Activated T-helper 9 cell treated with anti-CD3 and anti-CD28 coated beads, Interleukin-2, amount 50 U/mL, for 16 hours (primary cell): ENCODE measurements around the gene EPHB4.
"Not testable (repeated sequence)": the region's sequence is repeated elsewhere in the genome, so short reads cannot be mapped to it uniquely, and the experiment has no call there.

Experiments
- DNase-seq: peaks from one replicate; pipeline ENCODE4 v3.0.0-alpha.2; 2020; ENCODE audit warnings: low read depth

EPHB4 gene

DNA sequence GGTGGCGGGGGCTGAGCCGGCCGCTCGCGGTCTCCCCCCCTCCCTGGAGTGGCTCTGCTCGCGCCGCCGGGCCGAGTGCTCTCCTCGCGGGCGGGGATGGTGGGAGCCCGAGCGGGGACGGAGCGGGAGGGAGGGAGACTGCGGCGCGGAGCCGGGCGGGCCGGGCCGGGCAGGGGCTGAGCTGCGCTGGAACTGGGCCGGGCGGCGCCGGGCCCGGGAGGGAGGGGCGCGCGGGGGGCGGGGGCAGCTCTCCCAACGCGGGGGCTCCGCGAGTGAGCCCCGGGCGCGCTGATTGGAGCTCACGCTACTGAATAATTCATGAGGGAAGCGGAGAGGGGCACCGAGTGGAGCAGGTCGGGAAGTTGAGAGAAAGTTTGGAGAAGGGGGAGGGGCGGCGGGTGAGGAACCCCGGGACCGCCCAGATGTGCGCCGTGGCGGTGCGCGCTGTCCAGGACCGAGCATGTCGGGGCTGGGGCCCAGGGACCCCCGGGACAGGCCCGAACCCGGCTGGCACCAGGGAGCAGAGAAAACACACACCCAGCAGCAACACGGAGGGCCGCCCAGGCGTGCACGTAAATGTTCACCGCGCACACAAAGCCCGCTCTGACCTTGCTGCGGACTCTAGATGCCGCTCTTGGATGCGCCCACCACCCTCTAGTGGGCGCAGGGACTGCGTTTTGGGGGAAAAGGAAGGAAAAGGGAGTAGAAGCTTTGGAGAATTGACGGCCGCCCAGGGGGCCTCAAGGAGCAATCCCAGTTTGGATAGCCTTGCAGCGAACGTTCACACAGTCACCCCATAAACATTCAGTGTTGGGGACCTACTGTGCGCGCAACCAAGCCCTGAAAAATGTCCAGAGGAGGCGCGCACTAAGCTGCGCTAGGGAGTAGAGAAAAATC is at the start of gene EPHB4:
Gene EPHB4 (minus strand): TSS at position 194 of the 897 bp plus-strand sequence. CDS start 493 bp downstream, outside the sequence.
- DNase-seq: no peak

DNA sequence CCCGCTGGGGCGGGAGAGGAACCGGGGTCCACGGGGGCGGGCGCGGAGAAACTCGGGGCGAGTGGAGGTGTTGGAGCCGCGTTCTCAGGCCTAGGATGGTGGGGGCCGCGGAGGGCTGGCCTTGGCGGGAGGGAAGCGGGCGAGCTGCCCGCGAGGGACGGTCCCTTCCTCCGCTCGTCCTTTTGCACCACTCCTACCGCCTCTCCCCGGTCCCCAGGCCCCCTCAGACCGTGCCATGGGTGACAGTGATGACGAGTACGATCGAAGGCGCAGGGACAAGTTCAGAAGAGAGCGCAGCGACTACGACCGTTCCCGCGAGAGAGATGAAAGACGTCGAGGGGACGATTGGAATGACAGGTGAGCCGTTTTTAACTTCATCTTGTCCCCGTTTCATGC is 48.0 kb upstream of the EPHB4 start:
- DNase-seq: no peak

- DNase-seq: peak; percentile 98
Observed at GRCh38 chr7:100874577-100875355, 47.4 kb upstream of the EPHB4 start, which contains the start of gene SRRT. Gene SRRT, plus strand, starts transcription at chr7:100875103. Its CDS starts 488 bp downstream, at chr7:100875591.

- DNase-seq: no peak
Observed at GRCh38 chr7:100874300-100874576, 46.9 kb upstream of the EPHB4 start.

GRCh38 chr7:100873599-100874299 is 46.4 kb upstream of the EPHB4 start:
- DNase-seq: no peak

DNA sequence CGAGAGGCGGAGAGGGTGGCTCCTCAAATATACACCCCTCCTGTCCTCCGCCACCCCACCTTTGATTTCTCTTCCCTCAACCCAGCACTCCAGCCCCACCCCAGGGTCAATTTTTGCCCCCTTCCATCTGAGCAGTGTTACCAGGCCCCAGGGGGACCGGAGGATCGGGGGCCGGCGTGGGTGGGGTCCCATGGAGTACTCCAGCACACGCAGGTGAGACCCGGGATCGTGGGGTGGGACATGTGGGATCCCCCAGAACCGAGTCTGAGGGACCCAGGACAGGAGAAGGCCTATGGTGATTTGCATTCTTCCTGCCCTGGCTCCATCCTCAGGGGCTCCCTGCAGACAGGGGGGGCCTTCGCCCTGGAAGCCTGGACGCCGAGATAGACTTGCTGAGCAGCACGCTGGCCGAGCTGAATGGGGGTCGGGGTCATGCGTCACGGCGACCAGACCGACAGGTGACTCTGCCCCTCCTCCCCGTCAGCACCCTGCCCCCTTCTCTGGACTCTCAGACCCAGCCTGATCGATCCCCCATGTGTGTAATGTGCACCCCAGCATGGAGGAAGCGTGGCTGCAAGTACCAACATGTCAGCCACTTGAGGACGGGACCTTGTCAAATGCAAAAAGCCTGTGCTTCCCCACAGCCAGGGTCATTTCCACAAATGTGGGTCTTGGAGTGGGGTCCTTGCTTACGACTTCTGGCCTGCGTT is 40.6 kb upstream of the EPHB4 start:
- no peak for DNase-seq

DNA sequence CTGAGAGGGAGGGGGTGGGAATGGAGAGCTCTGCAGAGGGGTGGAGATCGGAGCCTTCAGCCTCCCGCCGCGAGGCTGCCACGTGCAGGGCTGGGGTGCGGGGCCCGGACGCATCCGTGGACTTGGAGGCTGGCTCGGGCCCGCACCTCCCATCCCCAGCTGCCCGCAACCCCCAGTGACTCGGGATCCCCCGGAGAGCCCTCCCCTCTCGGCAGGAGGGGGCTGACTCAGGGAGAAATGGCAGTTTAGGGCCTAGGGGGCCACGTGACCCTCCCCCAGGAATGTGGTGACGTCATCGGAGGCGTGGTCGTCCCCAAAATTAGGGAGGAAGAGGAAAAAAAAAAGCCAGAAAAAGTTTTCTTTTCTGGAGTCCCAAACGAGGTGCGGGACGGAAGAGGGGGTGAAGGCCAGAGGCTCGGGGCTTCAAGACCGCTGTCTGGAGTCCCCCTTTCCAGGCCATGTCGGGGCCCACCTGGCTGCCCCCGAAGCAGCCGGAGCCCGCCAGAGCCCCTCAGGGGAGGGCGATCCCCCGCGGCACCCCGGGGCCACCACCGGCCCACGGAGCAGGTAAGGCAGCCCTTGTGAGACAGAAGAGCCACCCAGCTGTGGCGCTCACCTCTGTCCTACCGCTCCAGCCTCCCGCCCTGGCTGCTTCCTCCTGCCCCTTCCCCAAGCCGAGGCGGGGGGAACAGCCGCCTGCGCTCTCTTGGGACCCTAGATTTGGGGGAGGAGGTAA is 39.9 kb upstream of the EPHB4 start, which contains the start of gene TRIP6:
Gene TRIP6 (plus strand): TSS at position 348 of the 736 bp plus-strand sequence. CDS start 111 bp downstream, at position 459.
- peak; percentile 50 for DNase-seq

- DNase-seq: no peak
Observed at GRCh38 chr7:100866729-100867039, 39.4 kb upstream of the EPHB4 start.

DNA sequence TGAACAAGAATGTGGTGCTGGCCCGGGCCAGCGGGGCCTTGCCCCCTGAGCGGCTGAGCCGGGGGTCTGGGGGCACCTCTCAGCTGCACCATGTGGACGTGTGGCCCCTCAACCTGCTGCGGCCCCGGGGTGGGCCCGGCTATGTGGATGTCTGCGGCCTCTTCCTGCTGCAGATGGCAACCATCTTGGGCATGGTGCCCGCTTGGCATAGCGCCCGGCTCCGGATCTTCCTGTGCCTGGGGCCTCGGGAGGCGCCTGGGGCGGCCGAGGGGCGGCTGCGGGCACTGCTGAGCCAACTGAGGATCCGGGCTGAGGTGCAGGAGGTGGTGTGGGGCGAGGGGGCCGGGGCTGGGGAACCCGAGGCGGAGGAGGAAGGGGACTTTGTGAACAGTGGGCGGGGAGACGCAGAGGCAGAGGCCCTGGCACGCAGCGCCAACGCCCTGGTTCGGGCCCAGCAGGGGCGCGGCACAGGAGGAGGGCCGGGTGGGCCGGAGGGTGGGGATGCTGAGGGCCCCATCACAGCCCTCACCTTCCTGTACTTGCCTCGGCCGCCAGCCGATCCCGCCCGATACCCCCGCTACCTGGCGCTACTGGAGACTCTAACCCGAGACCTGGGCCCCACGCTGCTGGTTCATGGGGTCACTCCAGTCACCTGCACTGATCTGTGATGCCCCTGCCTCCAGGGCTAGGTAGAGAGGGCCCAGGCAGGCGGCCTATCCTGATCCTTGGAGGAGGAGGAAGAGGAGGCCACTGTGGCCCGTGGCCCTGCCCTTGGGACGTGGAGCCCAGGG is 38.8 kb upstream of the EPHB4 start:
- no peak for DNase-seq

- no peak for DNase-seq
Observed at GRCh38 chr7:100865372-100865911, 38.1 kb upstream of the EPHB4 start.

- no peak for DNase-seq
Observed at GRCh38 chr7:100864263-100864845, 37.0 kb upstream of the EPHB4 start.

DNA sequence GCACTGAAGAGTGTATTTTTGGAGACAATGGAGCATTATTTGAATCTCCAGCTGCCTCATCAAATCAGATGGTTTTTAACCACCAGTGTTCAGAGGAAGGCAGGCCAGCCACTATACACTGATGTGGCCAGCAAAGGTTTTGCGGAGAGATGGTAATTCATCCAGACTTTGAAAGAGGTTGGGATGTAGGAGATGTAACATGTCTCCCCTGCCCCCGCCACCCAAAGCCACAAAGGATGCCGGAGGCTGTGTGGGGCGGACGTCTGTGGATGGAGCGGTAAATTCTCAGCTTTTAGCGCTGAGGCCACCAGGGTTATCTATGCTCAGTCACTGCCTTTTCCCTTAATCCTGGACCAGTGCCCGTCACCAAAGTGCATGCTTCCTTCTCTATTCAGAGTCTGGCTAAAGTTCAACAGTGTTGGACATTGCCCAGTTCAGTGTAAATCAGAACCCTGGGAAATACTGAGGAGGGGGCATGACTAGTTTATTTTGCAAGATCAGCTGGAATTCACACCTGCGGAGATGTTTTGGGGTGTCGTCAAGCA is 36.2 kb upstream of the EPHB4 start:
- DNase-seq: no peak

- DNase-seq: no peak
Observed at GRCh38 chr7:100861616-100861985, 34.3 kb upstream of the EPHB4 start.

DNA sequence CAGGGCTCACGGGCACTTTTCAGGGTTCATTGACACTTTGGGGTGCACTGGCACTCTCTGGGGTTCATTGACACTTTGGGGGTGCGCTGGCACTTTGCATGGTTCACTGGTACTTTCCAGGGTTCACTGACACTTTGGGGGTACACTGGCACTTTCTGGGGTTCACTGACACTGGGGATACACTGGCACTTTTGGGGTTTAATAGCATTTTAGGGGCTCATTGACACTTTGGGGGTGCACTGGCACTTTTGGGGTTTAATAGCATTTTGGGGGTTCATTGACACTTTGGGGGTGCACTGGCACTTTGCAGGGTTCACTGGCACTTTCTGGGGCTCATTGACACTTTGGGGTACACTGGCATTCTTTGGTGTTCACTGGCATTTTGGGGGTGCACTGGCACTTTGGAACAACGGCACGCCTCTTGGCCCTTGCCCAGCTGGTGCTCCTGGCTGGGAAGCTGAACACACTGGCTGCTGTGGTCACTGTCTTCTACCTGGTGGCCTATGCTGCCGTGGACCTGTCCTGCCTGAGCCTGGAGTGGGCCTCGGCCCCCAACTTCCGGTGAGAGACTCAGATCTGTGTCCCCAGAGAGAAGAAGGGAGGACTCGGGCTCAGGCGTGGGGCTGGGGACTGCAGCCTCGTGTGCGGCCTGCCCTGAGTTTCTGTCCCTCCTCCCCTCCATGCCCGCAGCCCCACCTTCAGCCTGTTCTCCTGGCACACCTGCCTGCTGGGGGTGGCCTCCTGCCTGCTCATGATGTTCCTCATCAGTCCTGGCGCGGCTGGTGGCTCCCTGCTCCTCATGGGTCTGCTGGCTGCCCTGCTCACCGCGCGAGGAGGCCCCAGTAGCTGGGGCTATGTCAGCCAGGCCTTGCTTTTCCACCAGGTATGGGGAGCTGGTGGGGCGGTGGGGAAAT is 33.6 kb upstream of the EPHB4 start:
- no peak for DNase-seq

DNA sequence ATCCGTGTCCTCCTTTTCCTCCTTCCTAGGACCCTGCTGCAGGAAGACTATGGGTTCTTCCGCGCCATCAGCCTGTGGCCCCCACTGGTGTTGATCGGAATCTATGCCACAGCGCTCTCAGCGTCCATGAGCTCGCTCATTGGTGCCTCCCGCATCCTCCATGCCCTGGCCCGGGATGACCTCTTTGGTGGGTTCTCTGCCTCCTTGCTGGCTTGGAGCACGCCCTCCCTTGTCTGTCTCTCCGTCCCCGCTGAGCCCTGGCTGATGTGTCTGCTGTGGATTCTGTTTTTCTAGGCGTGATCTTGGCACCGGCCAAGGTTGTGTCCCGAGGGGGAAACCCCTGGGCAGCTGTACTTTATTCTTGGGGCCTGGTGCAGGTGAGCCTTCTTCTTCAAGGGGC is 32.5 kb upstream of the EPHB4 start:
- no peak for DNase-seq

GRCh38 chr7:100856871-100857282 is 29.6 kb upstream of the EPHB4 start:
- DNase-seq: no peak

DNA sequence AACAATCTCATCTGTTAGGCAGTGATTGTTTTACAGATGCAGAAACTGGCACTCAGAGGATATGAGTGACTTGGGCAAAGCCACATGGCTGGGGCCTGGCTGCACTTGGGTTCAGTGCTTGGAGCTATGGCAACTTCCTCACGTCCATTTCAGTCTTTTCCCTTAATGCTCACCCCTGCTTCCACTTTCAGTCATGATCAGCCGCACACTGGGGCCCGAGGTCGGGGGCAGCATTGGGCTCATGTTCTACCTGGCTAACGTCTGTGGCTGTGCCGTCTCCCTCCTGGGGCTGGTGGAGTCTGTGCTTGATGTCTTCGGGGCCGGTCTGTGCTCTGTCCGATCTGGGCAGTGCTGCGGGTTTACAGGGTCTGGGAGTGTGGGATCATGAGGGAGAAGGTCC is 28.2 kb upstream of the EPHB4 start:
- no peak for DNase-seq

- DNase-seq: not testable (repeated sequence)
Observed at GRCh38 chr7:100854899-100855298, 27.6 kb upstream of the EPHB4 start.
